Activated CD4-positive, alpha-beta T cell treated with anti-CD3 and anti-CD28 coated beads, Interleukin-2, amount 10 ng/mL, durations not matched to agents 24 days and 14 days (primary cell): ENCODE data around the gene DNAJB12. TPM values are rescaled to one million over a fixed set of nuclear protein-coding genes. Genes with fewer than 3 reads are reported as not detected.
A peak's percentile ranks its signal among the peaks of the same experiment; 100 is the strongest.
"Not testable (repeated sequence)": the region's sequence is repeated elsewhere in the genome, so short reads cannot be mapped to it uniquely, and the experiment has no call there.

Source experiments
- DNase-seq: peaks from one replicate; pipeline ENCODE4 v3.0.0; 2022
- H3K27ac Mint-ChIP-seq: one replicate; pipeline ENCODE4 v1.8.0; 2022; ENCODE audit warnings: mild to moderate bottlenecking, mixed read lengths
- H3K27me3 Mint-ChIP-seq: one replicate; pipeline ENCODE4 v1.8.0; 2022; ENCODE audit warnings: mixed read lengths
- H3K36me3 Mint-ChIP-seq: one replicate; pipeline ENCODE4 v1.8.0; 2022; ENCODE audit warnings: low read depth, mild to moderate bottlenecking, mixed read lengths
- H3K4me1 Mint-ChIP-seq: one replicate; pipeline ENCODE4 v1.8.0; 2021; ENCODE audit warnings: mixed read lengths
- H3K4me3 Mint-ChIP-seq: one replicate; pipeline ENCODE4 v1.8.0; 2022; ENCODE audit warnings: mild to moderate bottlenecking, moderate library complexity, mixed read lengths
- H3K9me3 Mint-ChIP-seq: one replicate; pipeline ENCODE4 v1.8.0; 2021; ENCODE audit warnings: mixed read lengths
- intact Hi-C: fragments of 100-400 bp; cut with micrococcal nuclease; formaldehyde crosslinking; loops from one replicate; pipeline ENCODE4 v1.15.1; 2023
- total RNA-seq: library from RNA; stranded (reverse); gene quantifications from 2 replicates; pipeline ENCODE4 v1.2.3, GENCODE V29; 2022

The DNAJB12 gene
- total RNA-seq: 32.5 and 35.1 TPM in 2 replicates

DNA sequence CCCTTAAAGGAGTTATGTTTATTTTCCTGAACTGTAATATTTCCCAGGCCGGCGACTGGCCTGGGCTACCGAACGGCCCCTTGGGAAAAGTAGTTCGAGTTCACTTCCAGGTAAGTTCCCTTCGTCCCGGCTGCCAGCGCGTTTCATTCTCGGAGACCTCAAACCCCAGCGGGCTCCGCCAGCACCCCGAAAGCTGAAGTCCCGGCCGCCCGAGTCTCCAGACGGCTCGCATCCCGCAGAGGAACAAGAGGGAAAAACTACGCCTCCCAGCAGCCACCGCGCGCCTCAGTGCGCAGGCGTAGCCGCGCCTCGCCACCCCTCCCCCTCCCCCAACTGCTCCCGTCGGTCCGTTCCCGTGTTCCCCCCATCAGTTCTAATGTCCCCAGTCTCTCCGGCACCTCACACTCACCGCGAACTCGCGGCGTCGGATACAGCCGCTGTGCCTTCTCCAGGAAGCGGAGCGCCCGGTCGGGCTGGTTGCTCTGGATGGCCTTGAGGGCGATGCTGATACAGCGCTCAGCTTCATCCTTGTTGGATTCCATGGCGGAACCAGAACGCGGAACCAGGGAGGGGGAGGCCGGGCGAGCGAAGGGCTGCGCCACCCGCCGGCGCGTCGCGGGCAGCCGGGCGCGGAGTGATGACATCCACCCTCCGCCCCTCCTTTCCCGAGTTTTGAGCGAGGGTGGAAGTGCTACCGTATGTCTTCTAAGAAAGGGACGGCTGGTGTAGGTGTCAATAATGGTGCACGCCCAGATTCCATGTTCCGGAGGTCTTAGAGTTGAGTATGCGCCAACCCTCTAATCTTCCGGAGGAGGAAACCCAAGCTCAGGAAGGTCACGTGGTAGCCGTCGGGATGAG lies at the start of gene DNAJB12:
Gene DNAJB12 (minus strand): TSS at position 564 of the 858 bp plus-strand sequence. CDS start 22 bp downstream, at position 542.
- DNase-seq: peak; percentile 97
- Mint-ChIP-seq H3K9me3 (no peaks in the 10 kb centered on the region), H3K27ac (peak within 1 kb of the TSS; percentile 99), H3K36me3 (peaks cover 13% of the 10 kb centered on the region), H3K4me3 (peak within 1 kb of the TSS; percentile 90), H3K27me3 (no peaks in the 10 kb centered on the region), H3K4me1 (peaks cover 27% of the 10 kb centered on the region)
- intact Hi-C loops: loop anchor here (10.0 kb wide), 1 partner anchor 810 kb away; the partner anchor contains the start of genes ECD and FAM149B1

DNA sequence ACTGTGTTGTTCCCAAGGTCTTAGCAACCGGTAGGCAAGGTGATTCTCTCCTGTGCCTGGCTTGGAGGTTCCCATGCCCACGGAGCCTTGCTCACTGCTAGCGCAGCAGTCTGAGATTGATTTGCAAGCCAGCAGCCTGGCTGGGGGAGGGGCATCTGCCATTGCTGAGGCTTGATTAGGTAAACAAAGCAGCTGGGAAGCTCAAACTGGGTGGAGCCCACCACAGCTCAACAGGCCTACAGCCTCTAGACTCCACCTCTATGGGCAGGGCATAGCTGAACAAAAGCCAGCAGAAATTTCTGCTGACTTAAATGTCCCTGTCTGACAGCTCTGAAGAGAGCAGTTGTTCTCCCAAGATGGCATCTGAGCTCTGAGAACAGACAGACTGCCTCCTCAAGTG lies 40.9 kb upstream of the DNAJB12 start:
- H3K27me3 Mint-ChIP-seq, intact Hi-C loops, DNase-seq, H3K9me3 Mint-ChIP-seq, H3K4me3 Mint-ChIP-seq, H3K36me3 Mint-ChIP-seq, H3K4me1 Mint-ChIP-seq, H3K27ac Mint-ChIP-seq: not testable (repeated sequence)

DNA sequence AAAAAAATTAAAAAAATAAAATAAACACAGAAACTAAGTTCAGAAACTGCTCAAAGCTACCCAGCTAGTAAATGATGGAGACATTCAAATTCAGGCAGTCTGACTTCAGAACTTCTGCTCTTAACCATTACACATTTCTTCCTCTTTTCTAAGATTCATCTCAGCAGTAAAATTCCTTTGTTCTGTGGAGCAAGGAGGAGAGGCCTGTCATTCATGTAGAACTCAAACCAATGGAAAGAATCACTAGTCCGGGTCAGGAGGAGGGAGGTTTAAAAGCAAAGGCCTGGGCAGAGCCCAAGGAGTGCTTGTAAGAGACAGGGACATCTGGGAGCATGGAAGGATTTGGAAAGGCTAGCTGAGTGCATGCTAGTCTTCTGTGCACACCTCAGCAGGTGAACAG lies 37.9 kb upstream of the DNAJB12 start:
- DNase-seq: no peak
- Mint-ChIP-seq H3K9me3 (no peaks in the 10 kb centered on the region), H3K4me3 (no peak overlapping the region), H3K27ac (no peak overlapping the region), H3K4me1 (no peaks in the 10 kb centered on the region), H3K36me3 (peaks cover 3% of the 10 kb centered on the region), H3K27me3 (no peaks in the 10 kb centered on the region)
- intact Hi-C loops: no loop called here

- Mint-ChIP-seq H3K27me3 (no peaks in the 10 kb centered on the region), H3K4me3 (no peak overlapping the region), H3K4me1 (no peaks in the 10 kb centered on the region), H3K27ac (no peak overlapping the region), H3K36me3 (peaks cover 3% of the 10 kb centered on the region), H3K9me3 (no peaks in the 10 kb centered on the region)
- intact Hi-C loops: no loop called here
- DNase-seq: no peak
Measured at GRCh38 chr10:72390764-72391163, 36.0 kb upstream of the DNAJB12 start.

DNA sequence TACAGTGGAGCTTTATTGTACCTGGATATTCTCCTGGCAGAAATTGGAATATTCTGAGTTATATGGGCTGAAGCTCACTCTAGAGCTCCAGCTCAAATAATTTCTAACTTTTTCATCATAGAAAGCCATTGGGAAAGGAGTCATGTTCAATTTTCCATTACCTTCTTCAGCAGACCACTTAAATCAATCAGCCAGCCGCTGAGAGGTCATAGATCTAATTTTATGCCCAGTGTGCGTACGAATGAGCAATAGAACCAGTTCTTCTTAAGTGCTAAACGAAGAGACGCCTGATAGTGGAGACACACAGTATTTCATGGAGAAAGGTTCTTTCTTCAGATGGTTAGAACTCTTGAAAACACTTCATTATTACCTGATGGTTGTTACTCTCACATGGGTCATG lies 35.0 kb upstream of the DNAJB12 start:
- H3K4me1 Mint-ChIP-seq: no peaks in the 10 kb centered on the region
- no peak overlapping the region for H3K27ac Mint-ChIP-seq
- intact Hi-C loops: no loop called here
- H3K36me3 Mint-ChIP-seq: peaks cover 3% of the 10 kb centered on the region
- no peak overlapping the region for H3K4me3 Mint-ChIP-seq
- H3K9me3 Mint-ChIP-seq: no peaks in the 10 kb centered on the region
- DNase-seq: no peak
- H3K27me3 Mint-ChIP-seq: no peaks in the 10 kb centered on the region

- H3K27ac Mint-ChIP-seq: no peak overlapping the region
- no peaks in the 10 kb centered on the region for H3K4me1 Mint-ChIP-seq
- intact Hi-C loops: no loop called here
- H3K27me3 Mint-ChIP-seq: no peaks in the 10 kb centered on the region
- peaks cover 3% of the 10 kb centered on the region for H3K36me3 Mint-ChIP-seq
- H3K9me3 Mint-ChIP-seq: no peaks in the 10 kb centered on the region
- no peak for DNase-seq
- no peak overlapping the region for H3K4me3 Mint-ChIP-seq
Measured at GRCh38 chr10:72389014-72389413, 34.3 kb upstream of the DNAJB12 start.

DNA sequence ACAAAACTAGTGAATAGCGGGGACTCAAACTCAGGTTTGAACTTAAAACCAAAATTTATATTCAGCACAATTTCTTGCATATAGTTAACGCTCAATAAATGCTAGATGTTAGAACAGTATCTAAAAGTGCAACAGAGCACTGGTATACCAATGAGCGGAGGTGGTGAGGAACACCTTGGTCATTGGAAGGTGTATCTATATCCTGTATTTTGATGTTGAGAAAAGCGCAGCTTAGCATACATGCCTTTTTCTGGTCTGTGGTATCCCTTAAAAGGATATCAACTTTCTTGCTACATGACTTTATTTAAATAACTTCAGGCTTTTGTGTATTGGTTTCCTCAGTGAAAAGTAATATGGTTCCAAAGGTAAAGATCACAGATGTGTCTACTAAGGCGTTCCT lies 33.3 kb upstream of the DNAJB12 start:
- Mint-ChIP-seq H3K4me3 (no peak overlapping the region), H3K4me1 (no peaks in the 10 kb centered on the region), H3K27ac (no peak overlapping the region), H3K36me3 (no peaks in the 10 kb centered on the region), H3K27me3 (no peaks in the 10 kb centered on the region), H3K9me3 (no peaks in the 10 kb centered on the region)
- no peak for DNase-seq
- intact Hi-C loops: no loop called here

DNA sequence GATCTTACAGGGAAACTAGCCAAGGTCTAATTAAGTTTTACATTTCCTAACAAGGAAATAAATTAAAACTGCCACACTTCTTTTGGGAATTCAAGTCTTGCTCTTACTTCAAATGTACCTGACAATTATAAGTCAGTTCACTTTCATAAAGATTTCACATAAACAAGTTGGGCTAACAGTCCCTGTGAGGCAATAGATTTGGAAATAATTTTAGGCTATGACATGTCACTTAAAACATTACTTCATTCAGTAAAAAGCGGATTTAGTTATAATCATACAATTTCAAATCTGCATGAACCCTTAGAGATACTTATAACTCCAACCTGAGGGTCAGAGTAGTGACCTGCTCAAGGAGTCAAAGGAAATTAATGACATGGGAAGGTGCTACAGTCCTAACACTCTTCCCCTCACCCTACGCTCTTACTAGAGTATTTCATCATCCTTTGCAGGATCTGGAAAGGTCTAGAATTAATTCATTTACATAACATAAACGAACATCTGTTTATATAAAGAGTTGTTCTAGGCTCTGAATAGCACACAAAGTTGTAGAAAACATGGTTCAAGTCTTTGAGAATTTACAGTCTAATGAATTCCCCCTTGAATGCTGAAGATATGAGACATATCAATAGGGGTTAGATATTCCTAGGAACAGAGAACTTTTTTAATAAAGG lies 32.3 kb upstream of the DNAJB12 start:
- H3K4me1 Mint-ChIP-seq: no peaks in the 10 kb centered on the region
- DNase-seq: no peak
- intact Hi-C loops: no loop called here
- H3K27ac Mint-ChIP-seq: no peak overlapping the region
- no peak overlapping the region for H3K4me3 Mint-ChIP-seq
- H3K9me3 Mint-ChIP-seq: no peaks in the 10 kb centered on the region
- no peaks in the 10 kb centered on the region for H3K27me3 Mint-ChIP-seq
- no peaks in the 10 kb centered on the region for H3K36me3 Mint-ChIP-seq

DNA sequence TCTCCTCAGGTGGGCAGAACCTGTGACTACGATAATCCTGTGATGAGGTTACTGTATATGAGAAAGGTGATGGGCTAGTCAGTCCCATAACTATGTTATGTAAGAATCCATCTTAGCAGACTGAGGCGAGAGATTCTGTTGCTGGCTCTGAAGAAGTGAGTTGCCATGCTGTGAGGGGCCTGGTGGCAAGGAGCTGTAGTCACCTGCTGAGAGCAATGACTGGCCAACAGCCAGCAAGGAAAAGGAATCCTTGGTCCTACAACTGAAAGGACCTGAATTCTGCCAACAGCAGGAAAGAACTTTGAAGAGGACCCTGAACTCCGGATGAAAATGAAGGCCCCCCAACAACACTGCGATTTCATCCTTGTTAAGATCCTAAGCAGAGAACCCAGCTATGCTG lies 31.0 kb upstream of the DNAJB12 start:
- Mint-ChIP-seq H3K27me3 (no peaks in the 10 kb centered on the region), H3K4me3 (no peak overlapping the region), H3K4me1 (no peaks in the 10 kb centered on the region), H3K27ac (no peak overlapping the region), H3K36me3 (no peaks in the 10 kb centered on the region), H3K9me3 (no peaks in the 10 kb centered on the region)
- DNase-seq: no peak
- intact Hi-C loops: no loop called here

- H3K4me1 Mint-ChIP-seq, DNase-seq, H3K27me3 Mint-ChIP-seq, H3K27ac Mint-ChIP-seq, H3K4me3 Mint-ChIP-seq, intact Hi-C loops, H3K36me3 Mint-ChIP-seq, H3K9me3 Mint-ChIP-seq: not testable (repeated sequence)
Measured at GRCh38 chr10:72384982-72385381, 30.3 kb upstream of the DNAJB12 start.

DNA sequence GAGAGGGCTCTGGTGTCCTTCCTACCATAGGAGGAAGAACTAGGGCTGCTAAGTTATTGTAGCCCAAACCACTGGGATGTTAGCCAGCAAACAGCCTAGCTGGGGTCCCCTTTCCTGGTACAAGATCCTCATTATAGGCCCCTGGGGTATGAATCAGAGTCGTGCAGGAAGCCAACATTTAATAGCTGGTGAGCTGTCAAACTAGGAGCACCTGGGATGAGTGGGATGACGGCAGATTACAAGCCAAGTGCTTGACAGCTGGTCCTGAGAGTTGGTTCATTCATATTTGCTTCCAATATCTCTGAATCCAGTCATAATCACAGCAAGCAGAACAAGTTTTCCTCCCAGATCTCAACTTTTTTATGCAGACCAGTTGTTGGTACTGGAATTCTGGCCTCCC lies 25.1 kb upstream of the DNAJB12 start:
- H3K36me3 Mint-ChIP-seq: peaks cover 4% of the 10 kb centered on the region
- intact Hi-C loops: no loop called here

DNA sequence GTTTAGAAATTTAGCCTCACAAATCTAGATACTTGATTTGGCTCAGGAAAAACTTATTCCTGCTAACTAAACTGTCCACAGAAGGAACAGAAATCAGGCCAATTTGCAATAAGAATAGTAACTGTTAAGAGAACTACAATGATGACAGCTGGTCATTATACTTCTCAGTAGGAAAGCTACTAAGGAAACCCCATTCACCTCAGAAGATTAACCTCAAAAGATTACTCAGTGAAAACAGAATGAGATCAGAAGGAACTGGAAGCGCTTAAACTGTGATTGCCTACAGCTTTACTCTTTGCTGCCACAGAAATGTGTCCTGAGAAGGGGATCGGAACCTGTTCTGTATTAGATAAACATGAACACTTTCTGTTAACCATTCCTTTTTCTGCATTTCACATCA lies 24.3 kb upstream of the DNAJB12 start:
- H3K27ac Mint-ChIP-seq: no peak overlapping the region
- H3K36me3 Mint-ChIP-seq: peaks cover 4% of the 10 kb centered on the region
- H3K27me3 Mint-ChIP-seq: no peaks in the 10 kb centered on the region
- H3K4me1 Mint-ChIP-seq: peaks cover 12% of the 10 kb centered on the region
- H3K4me3 Mint-ChIP-seq: no peak overlapping the region
- no peaks in the 10 kb centered on the region for H3K9me3 Mint-ChIP-seq
- intact Hi-C loops: no loop called here
- DNase-seq: no peak

More for the DNA sequence above, 25.1 kb upstream of the DNAJB12 start:
- H3K4me1 Mint-ChIP-seq: peaks cover 12% of the 10 kb centered on the region
- H3K27ac Mint-ChIP-seq: no peak overlapping the region
- no peaks in the 10 kb centered on the region for H3K27me3 Mint-ChIP-seq
- no peak for DNase-seq
- no peak overlapping the region for H3K4me3 Mint-ChIP-seq
- H3K9me3 Mint-ChIP-seq: no peaks in the 10 kb centered on the region

DNA sequence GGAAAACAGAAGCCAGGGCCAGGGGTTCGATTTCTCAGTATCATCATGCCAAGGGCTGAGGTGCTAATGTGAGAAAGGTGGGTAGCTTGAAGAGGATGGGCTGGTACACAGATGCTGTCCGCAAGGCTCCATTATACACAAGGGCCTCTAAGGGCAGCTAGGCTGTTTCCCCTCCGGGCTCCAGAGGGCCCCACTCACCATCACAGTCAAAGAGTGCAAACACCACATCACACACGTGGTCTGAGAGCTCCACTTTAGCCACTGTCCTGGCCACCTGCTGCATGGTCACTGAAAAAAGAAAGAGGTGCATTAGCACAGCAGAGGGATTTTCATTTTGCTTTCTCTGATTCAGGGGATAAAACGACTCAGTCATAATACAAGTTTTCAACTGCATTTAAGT lies 20.9 kb upstream of the DNAJB12 start:
- Mint-ChIP-seq H3K4me1 (peaks cover 13% of the 10 kb centered on the region), H3K27ac (no peak overlapping the region), H3K27me3 (no peaks in the 10 kb centered on the region), H3K36me3 (peaks cover 7% of the 10 kb centered on the region), H3K9me3 (no peaks in the 10 kb centered on the region), H3K4me3 (no peak overlapping the region)
- no peak for DNase-seq
- intact Hi-C loops: no loop called here

GRCh38 chr10:72375173-72375572 lies 20.5 kb upstream of the DNAJB12 start:
- intact Hi-C loops: no loop called here
- Mint-ChIP-seq H3K9me3 (no peaks in the 10 kb centered on the region), H3K27me3 (no peaks in the 10 kb centered on the region), H3K27ac (no peak overlapping the region), H3K36me3 (peaks cover 9% of the 10 kb centered on the region), H3K4me1 (peaks cover 18% of the 10 kb centered on the region), H3K4me3 (no peak overlapping the region)
- DNase-seq: no peak
